K562 (cell line): Measurements from ENCODE around the gene ELOVL5. TPM values are rescaled to one million over a fixed set of nuclear protein-coding genes. Genes with fewer than 3 reads are reported as not detected.

Source experiments
- CXXC5 ChIP-seq: fragments of 250-450 bp; sonication (Bioruptor Pico); IDR thresholded peaks from 2 replicates; pipeline ENCODE4 v1.8.0; 2022; ENCODE audit warnings: inconsistent platforms, mild to moderate bottlenecking, moderate library complexity
- MAFK ChIP-seq: IDR thresholded peaks from 2 replicates; pipeline ENCODE4 v1.6.1; 2011; ENCODE audit warnings: low read length, improper control_type of control experiment
- MLLT1 ChIP-seq, 2 experiments: fragments of 450-650 bp; IDR thresholded peaks; 2 replicates each; pipeline ENCODE4 v1.6.1; 2016
- PBX2 ChIP-seq, 2 experiments: IDR thresholded peaks in 1 of 2; conservative IDR thresholded peaks in 1 of 2; 2 replicates each; pipeline ENCODE4 v1.6.1; 2016; ENCODE audit warnings: low read depth in 2 of 2, mild to moderate bottlenecking in 1 of 2, missing compliant biosample characterization in 1 of 2, missing genetic modification characterization in 1 of 2, moderate library complexity in 1 of 2
- PHB2 ChIP-seq: fragments of 450-650 bp; IDR thresholded peaks from 2 replicates; pipeline ENCODE4 v1.6.1; 2017; ENCODE audit warnings: low read depth
- PRPF4 ChIP-seq: fragments of 200-400 bp; formaldehyde crosslinking; IDR thresholded peaks from one replicate; pipeline ENCODE4 v1.6.1; 2017; ENCODE audit warnings: low read length, low read depth, mild to moderate bottlenecking; ENCODE audit not compliant: insufficient read depth, poor library complexity, severe bottlenecking
- RERE ChIP-seq: sonication (generic); formaldehyde crosslinking; IDR thresholded peaks from 2 replicates; pipeline ENCODE4 v1.8.0; 2023; ENCODE audit warnings: missing genetic modification reagents, mild to moderate bottlenecking, borderline replicate concordance
- ZBTB26 ChIP-seq: fragments of 450-650 bp; formaldehyde crosslinking; IDR thresholded peaks from 2 replicates; pipeline ENCODE4 v1.4.0; 2022; ENCODE audit warnings: missing genetic modification characterization
- ZKSCAN1 ChIP-seq: fragments of 150-350 bp; IDR thresholded peaks from 2 replicates; pipeline ENCODE4 v1.6.1; 2016; ENCODE audit warnings: low read depth, low read length
- ZNF143 ChIP-seq: sonication (generic); formaldehyde crosslinking; IDR thresholded peaks from 2 replicates; pipeline ENCODE4 v1.9.0; 2022; ENCODE audit warnings: mild to moderate bottlenecking, missing genetic modification reagents
- ZNF75A ChIP-seq: fragments of 450-650 bp; formaldehyde crosslinking; IDR thresholded peaks from 2 replicates; pipeline ENCODE4 v1.4.0; 2020; ENCODE audit warnings: mild to moderate bottlenecking
- ZSCAN29 ChIP-seq: fragments of 450-650 bp; IDR thresholded peaks from 2 replicates; pipeline ENCODE4 v1.6.1; 2017
- polyA plus RNA-seq, 8 experiments: library from polyadenylated mRNA; depleted of rRNA in 4 of 8; stranded (reverse) in 5 of 8; unstranded in 3 of 8; fragments of >200 nt; fragmentation: Nextera tagmentation in 2 of 8; fragmentation: Illumina TruSeq in 1 of 8; extraction: Ambion mirVana in 2 of 8; extraction: Trizol in 1 of 8; gene quantifications; 2 replicates each; pipeline versions ENCODE4 v1.2.1 to v1.2.3, GENCODE V29; 2011 to 2014; ENCODE audit warnings: inconsistent platforms in 1 of 8, missing spikeins in 1 of 8
- total RNA-seq, 7 experiments: library from RNA; depleted of rRNA in 6 of 7; stranded (reverse); fragments of >200 nt in 6 of 7; fragmentation: Illumina TruSeq in 2 of 7; extraction: Trizol in 2 of 7; gene quantifications; 2 replicates each; pipeline versions ENCODE4 v1.2.1 to v1.2.3, GENCODE V29; 2011 to 2021; ENCODE audit warnings: low replicate concordance in 1 of 7
- TF ChIP-seq, protein P1 (sequence below): sonication (generic); formaldehyde crosslinking; IDR thresholded peaks from 2 replicates; pipeline ENCODE4 v1.9.0; 2022; ENCODE audit warnings: mild to moderate bottlenecking, missing genetic modification reagents
- TF ChIP-seq, protein P2 (sequence below): IDR thresholded peaks from 2 replicates; pipeline ENCODE4 v1.6.1; 2011; ENCODE audit not compliant: insufficient read length; ENCODE audit errors: extremely low read depth

ELOVL5 gene
- total and polyA plus RNA-seq, 9 of the 15 experiments (the other 6 are each of a cell fraction or from before 2014, with no cell fraction given), result 70.6 to 245 (median 132) TPM

DNA sequence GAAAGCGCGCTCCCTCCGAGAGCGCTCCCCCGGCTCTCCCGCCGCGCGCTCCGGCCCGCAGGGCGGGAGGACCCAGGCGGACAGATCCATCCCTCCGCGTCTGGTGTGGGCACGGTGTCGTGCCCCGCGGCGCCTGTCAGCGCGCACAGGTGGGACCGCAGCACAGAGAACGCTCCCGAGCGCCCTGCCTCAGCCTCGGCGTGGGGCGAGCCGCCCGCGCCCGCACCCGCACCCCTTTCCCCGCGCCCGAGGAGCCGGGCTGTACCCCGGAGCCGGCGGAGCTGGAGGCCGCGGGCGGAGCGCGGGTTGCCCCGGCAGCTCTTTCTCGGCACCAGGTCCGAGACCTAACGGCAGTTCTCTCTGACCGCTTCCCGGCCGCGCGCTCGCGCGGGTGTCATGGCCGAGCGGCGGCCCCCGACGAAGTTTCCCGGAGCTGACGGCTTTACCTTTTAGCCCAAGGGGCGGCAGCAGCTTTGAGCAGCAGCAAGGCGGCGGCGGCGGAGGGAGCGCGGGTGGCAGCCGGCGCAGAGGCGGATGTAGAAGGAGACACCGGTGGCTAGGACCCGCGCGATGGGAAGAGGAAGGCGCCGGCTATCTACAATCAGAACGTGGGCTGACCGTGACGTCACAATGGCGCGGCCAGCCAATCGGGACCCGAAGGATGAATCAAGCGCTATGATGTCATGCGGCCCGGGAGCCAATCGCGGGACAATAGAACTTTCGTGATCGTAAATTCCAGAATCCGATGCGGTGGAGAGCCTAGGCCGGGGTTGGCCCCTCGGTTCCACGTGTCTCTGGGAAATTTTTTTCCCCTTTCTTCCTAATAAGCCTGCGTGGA lies at the start of gene ELOVL5 (continued):
- no peak for TF ChIP-seq PBX2 (CRISPR knock-in tag; IDR thresholded peaks at IDR 0.05; ENCODE audit: low read depth)
- TF ChIP-seq PBX2 (tag; conservative IDR thresholded peaks at IDR 0.05; ENCODE audit: low read depth), result no peak
- TF ChIP-seq ZKSCAN1, result no peak
- no peak for TF ChIP-seq ZNF75A
- TF ChIP-seq PHB2, result no peak
- TF ChIP-seq ZSCAN29, result no peak
- no peak for TF ChIP-seq RERE (CRISPR knock-in tag)
- peak; percentile 19 to 88; a peak in 3 of 4 replicates for TF ChIP-seq MLLT1 (IDR thresholded peaks at IDR 0.05)
- TF ChIP-seq MAFK, result no peak
- TF ChIP-seq, protein P1, sequence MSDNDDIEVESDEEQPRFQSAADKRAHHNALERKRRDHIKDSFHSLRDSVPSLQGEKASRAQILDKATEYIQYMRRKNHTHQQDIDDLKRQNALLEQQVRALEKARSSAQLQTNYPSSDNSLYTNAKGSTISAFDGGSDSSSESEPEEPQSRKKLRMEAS (CRISPR knock-in tag), result peak; percentile 66
- TF ChIP-seq CXXC5 (CRISPR knock-in tag), result peak; percentile 92
- no peak for TF ChIP-seq ZNF143 (CRISPR knock-in tag)
- TF ChIP-seq PRPF4, result no peak
- TF ChIP-seq, protein P2, sequence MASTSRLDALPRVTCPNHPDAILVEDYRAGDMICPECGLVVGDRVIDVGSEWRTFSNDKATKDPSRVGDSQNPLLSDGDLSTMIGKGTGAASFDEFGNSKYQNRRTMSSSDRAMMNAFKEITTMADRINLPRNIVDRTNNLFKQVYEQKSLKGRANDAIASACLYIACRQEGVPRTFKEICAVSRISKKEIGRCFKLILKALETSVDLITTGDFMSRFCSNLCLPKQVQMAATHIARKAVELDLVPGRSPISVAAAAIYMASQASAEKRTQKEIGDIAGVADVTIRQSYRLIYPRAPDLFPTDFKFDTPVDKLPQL, result no peak
- TF ChIP-seq ZBTB26, result no peak
